Suppressor macrophage (primary cell): Measurements from ENCODE around the gene SPARC.
"Not testable (repeated sequence)": the region's sequence is repeated elsewhere in the genome, so short reads cannot be mapped to it uniquely, and the experiment has no call there.

Experiments
- DNase-seq, 4 experiments: peaks; one replicate each; pipeline ENCODE4 v3.0.0-alpha.2; 2020 to 2022

Gene SPARC

DNA sequence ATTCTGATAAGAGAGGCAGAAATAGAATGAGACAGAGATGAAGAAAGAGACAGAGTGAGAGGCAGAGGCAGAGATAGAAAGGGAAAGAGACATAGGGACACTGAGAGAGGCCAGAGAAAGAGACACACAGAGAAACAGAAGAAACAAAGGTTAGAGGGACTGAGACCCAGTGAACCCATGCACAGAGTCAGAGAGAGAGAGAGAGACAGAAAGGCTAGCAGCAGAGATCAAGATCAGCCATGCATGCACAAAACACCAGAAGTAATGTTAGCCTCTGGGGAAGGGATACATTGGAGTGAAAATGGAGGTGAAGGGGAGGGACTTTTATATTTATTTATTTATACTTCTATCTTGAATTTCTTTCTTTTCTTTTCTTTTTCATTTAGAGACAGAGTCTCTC is 14.1 kb upstream of the SPARC start:
- no peak for DNase-seq

DNA sequence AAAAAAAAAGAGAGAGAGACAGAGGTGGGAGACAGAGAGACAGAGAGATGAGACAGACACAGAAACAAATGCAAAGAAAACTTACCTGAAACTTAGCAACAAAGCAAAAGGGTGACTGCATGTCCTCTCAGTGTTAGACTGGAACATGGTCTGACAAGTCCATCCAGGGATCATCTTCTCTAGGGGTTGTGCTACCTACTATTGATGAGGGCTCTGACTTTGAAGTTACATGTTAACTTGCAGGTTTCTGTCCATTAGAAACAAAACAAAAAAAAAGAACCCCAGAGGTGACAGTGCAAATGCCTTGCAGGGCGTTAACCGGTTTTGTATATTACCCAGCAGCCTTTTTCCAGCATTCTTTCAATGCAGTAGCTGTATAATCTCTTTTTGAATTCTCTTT is 13.6 kb upstream of the SPARC start:
- no peak for DNase-seq

DNA sequence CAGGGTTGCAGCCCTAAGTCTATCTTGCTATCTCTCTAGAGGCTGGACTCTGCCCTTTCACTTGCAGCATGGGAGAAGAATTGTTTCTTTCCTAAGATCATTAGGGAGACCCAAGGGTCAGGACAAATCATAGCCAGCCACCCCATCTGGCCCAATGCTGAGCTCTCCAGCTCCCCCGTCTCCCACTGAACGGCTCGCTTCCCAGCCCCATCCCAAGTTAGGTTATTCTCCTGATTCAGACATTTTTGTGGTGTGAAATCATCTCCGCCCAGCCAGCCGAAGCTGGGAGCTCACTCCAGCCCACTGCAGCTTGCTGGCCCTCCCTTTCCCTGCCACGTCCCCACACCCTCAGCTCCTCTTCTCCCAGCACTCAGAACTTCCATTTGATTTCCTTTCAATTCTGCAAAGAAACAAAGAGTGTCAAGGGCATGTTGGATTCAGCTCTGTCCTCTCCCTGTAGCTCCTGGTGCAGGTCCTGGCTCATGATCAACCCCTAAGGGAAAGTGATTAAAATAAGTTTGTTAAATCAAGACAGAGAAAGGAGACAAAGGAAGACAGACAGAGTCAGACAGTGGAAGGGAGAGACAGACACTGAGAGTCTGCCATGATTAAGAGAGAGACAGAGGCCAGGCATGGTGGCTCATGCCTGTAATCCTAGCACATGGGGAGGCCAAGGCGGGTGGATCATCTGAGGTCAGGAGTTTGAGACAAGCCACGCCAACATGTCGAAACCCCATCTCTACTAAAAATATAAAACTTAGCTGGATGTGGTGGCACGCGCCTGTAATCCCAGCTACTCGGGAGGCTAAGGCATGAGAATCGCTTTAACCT is 12.6 kb upstream of the SPARC start:
- DNase-seq, result no peak

DNA sequence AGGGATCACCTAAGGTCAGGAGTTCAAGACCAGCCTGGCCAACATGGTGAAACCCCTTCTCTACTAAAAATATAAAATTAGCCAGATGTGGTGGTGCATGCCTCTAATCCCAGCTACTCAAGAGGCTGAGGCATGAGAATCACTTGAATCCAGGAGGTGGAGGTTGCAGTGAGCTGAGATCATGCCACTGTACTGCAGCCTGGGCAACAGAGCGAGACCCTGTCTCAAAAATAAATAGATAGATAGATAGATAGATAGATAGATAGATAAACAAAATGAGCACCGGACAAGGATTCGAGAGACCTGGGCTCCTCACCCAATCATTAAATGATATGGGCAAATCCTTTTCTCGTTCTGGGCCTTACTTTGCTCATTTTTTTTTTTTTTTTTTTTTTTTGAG is 11.4 kb upstream of the SPARC start:
- DNase-seq, result not testable (repeated sequence)

DNA sequence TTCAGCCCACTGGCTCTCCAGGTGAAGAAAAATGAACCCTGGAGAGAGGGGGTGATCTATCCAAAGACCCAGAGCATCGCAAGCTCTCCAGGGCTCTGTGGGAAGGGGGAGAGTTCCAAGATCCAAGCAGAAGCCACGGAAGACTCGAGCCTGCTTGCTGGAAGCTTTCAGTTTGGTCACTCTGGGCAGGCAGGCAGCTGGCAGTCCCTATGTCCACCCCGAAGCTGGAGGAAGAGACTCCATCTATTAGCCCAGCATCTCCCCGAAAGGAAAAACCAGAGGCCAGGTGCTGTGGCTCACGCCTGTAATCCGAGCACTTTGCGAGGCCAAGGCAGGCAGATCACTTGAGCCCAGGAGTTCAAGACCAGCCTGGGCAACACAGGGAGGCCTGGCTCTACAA is 10.7 kb upstream of the SPARC start:
- no peak for DNase-seq

DNA sequence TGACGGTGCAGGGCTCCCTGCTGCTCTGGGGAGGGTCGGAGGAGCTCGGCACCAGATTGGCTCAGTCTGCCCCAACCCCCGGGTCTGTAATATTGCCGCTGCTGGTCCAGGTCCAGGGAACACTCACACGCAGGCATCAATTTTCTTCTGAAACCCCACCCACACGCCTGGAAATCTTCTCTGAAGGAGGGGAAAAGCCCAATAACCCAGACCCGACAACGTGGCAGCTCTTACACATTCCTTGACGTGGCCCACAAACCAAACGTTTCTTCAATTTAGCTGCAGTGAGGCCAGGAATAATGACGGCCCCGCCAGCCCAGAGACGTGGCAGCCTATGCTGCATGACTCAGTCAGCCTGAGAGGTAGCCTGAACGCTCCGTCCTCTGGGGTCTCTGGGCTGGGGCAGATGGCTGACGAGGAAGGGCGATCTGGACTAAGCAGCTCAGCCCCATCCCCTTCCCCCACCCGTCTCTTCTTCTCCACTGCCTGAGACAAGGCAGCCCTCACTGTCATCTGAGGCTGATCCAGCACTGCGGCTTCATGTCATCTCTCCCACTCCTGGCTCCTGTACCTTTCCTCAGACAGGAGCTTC is 9.9 kb upstream of the SPARC start:
- DNase-seq, result no peak

DNA sequence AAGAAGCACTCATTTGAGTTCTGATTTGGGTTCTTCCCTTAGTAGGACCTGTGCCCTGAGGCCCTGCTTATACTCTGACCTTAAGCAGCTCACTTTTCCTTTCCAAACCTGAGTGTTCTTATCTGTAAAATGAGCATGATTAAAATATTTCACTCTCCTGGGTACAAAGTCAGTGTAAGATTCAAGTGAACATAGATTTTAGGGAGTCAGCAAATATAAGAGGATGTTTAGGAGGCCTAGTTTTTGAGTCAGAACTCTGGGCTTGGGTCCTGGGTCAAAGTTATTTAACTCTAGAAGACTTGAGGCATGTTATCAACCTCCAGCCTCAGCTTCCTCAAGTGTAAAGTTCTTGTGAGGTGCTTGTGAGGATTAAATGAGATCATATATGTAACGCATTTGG is 8.7 kb upstream of the SPARC start:
- no peak for DNase-seq

DNA sequence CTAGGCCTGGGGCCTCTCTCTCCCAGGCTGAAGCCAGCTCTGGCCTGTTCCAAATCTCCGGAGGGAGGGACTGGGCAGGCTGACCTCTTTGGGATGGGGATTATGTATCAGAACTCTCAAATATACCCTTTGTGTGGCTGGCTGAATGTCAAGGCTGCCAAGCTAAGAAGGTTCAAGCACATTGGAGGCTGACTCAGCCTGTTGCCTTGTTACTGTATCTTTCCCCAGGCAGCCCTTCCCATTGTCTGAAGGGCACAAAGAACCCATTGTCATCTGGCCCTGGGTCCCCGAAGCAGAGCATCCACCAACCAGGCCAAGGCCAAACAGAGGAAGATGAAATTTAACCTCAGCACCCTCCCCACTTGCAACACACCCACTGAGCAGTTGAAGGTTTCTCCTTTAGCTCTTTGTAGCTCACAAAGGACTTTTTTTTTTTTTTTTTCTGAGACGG is 7.3 kb upstream of the SPARC start:
- DNase-seq, result no peak

DNA sequence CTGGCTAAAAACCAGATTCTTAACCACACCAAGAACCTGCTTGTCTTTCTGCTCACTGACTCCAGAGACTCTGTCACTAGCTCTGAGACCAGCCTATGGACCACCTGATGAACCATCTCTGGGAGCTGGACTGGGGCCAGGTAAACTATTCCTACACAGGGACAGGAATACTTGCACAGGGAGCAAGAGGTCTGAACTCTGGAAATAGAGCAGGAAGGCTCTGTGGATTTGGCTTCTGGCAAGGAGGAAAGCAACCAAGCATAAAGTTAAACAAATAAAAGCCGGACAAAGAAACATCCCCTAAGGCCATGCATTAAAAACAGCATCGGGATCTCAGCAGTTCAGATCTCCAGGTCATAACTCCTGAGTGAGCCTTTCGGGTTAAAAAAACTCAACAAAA is 5.6 kb upstream of the SPARC start:
- DNase-seq, result no peak

DNA sequence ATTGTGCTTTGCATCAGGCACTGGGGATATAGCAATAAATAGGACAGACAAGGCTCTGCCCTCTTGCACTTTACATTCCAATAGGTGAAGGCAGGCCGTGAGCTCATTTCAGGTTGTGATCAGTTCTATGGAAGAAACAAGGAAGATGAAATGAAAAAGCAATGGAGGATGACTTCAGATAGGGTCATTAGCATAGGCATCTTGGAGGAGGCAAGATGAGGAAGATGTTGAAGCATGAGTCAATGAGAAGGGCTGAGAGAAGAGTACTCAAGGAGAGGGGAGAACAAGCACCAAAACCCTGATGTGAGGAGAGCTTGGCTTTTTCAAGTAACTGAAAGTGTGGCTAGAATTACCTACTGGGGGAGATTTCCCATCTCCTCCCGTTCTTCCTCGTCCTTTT is 5.0 kb upstream of the SPARC start:
- DNase-seq, result peak in 1 of 4 experiments; percentile 31

DNA sequence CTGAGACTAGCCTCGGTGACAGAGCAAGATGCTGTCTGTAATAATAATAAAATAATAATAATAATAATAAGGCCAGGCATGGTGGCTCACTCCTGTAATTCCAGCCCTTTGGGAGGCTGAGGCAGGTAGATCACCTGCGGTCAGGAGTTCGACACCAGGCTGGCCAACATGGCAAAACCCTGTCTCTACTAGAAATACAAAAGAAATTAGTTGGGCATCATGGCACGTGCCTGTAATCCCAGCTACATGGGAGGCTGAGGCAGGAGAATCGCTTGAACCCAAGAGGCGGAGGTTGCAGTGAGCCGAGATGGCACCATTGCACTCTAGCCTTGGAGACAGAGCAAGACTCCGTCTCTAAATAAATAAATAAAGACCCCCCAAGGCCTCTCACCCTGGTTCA is 2.9 kb upstream of the SPARC start:
- DNase-seq, result not testable (repeated sequence)

DNA sequence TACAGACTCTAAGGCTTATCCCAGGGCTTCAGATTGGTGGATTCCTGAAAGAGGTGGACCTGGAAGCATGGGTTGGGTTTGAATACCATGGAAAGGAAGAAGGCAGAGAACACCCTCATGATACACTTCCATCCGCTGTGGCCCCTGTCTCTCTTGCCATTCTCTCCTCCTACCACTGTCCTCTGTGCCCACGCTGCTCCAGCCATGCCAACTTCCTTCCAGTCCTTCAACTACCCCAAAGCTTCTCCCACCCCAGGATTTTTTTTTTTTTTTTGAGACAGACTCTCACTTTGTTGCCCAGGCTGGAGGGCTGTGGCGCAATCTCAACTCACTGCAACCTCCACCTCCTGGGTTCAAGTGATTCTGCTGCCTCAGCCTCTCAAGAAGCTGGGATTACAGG is 1.7 kb upstream of the SPARC start:
- DNase-seq, result peak in 2 of 4 experiments; percentile 55 to 57

DNA sequence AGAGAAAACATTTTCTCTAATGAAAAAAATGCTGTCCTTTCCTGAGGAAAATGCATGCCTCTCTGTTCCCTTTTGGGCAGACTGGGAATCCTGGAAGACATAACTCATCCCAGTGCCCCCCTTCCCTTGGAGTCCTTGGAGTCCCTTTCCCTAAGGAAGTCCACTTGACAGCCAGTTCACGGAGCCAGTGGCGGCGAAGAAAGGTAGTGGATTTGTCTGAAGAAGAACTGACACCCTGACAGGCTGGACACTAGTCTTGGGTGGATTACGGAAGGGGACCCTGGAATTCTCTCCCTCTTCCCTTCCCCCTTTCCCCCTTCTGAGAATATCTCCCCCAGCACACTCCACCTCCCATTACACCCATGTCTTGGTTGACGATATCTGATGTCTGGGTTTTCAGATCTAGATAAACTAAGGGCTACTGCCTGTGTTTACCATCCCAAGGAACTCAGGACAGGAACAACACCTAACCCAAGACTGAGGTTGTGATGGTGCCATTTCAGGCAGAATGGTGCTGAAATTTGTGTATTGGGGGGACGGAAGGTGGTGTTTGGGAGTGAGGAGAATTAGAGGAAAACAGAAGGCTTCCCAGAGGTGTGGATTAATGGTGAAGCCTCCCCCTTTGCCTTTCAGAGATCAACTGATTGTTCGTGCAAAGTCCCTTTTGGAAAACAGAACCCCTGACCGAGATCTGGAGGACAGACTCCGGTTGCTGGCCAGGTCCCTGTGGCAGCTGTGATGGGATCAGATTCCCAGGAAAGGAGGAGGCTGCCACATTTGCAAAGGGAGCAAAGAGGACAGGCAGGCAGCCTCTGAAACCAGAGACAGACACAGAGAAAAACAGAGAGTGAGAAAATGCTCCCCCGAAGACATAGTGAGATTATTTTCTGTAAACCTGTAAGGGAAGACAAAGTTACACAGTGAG is 704 bp downstream of the SPARC start:
- DNase-seq, result no peak

DNA sequence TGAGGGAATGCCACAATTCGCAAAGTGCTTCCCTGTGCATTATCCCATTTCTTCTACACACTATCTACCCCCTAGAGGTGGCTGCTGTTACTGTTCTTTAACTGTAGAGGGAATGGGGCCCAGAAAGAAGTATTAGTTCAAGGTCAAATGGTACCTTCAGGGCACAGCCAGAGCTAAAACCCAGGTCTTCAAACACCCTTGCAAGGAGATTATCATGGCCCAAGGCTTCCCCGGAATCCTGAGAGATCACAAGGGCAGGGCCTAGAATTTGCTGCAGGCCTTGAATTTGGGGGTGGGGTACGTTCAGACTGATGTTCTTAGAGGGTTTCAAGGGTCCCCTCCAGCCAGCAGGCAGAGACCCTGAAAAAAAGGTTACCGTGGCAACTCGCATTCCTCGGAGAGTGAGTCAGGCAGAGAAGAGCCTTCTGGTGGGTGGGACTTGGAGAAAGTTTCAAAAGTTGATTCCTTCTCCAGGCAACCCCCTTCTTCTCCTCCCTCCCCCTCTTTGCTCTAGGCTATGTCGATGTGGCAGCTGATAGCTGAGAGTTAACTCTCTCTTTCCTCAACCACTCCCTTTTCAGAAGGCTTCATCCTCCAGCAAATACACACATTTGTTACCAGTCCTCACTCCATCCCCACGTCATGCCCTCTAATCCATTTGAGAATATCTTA is 1.9 kb downstream of the SPARC start:
- DNase-seq, result peak in 1 of 4 experiments; percentile 52

DNA sequence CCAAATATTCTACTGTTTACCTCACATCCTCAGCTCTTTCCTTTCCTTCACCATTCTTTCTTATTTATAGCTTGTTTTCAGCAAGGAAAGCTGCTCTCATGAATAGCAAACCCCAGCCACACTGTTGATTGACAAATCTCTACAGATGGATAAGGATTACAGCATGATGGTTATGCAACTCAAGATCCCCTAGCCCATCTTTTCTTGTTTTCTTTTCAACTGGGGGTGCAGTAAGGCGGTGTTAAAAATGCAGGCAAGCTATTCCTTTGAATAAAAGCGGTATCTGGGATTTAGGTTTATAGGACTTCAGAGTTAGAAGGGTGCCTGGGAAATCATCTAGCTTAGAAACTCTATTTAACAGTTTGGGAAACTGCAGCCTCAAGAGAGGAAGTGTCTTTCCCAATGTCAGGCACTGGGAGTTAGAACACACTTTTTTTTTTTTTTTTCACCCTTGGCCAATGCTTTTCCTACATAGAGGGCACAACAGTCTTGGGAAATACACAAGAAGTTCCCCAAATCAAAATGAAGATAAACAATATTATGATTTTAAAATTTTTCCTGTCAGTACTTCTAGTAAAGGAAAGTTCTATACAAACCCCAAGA is 2.6 kb downstream of the SPARC start:
- peak; percentile 40 to 80 (median 72) for DNase-seq

DNA sequence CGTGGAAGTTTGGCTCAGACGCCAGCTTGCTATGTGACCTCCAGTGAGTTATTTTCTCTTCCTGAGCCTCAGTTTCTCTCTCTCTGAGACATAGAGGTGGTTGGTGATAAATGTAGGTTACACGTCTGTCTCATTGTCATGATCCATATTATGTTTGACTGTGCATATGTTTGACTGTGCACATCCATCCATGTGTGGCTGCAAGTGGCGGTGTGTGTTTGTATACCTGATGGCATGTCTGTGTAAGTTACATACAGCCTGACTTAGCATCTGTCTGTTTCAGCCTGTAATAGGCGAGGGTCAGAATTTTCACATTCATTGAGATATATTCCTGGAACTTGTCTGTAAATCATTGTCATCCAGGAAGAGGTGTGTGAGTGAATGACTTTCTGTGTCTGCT is 3.3 kb downstream of the SPARC start:
- no peak for DNase-seq

DNA sequence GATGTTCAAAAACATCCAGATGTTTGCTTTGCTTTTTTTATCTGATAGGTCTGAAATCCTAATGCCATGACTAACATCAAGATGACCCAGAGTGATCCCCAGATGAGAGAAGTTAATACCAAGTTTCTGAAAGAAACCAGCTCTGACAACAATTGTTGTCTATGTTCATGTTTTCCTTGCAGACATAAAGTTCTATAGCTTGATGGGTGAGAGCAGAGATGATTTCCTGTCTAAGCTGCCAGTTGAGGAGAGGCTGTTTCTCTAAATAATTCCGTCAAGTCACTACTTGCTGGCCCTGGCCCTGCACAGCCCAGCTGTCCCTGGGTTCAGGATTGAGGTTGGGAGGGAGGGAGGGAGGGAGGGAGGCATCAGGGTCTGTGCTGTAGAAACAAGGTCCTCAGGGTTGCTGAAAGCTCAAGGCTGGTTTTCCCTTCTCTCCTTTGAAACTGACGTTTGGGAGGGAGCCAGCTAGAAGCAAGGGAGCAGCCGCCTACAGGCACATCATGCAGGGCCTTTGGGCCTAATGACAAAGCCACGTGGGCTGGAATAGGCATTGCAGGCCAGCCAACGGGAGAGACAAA is 3.9 kb downstream of the SPARC start:
- peak; percentile 46 to 72 (median 67) for DNase-seq

DNA sequence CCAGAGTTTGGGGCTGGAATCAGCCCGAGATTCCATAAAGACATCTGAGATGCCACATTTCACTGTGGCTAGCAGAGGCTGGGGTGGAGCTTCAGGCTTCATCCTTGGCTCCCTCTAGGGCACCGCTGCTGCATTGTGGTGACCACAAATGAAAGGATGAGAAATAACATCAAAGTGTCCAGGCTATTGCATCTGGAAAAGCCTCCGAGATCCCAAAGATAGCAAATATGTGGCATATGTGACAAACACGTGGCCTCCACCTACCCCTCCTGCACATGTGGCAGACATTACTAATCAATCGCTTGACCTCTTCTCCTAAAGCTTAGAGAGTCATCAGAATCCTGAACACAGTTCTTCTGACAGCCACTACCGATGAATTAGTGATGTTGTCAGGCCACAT is 4.5 kb downstream of the SPARC start:
- DNase-seq, result no peak

DNA sequence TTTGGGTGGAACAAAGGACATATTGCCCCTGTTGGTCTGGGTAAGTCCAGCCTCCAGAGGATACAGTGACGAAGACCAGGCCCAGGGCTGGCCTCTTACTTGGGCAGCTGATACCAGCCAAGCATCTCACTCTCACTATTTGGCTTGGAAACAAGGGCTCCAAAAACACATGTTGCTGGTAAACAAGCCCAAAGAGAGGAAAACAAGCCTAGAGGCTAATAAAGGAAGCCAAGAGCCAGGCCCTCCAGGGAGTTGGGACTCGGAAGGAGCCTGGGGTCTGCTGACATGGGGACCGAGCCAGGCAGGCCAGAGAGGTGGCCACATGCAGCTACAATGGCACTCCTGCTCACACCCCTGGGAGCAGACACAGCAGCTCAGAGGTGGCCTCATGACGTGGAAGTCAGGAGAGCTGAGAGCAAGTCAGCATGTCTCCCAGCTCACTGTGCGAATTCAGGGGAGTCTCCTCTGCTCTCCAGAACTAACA is 5.7 kb downstream of the SPARC start:
- no peak for DNase-seq

DNA sequence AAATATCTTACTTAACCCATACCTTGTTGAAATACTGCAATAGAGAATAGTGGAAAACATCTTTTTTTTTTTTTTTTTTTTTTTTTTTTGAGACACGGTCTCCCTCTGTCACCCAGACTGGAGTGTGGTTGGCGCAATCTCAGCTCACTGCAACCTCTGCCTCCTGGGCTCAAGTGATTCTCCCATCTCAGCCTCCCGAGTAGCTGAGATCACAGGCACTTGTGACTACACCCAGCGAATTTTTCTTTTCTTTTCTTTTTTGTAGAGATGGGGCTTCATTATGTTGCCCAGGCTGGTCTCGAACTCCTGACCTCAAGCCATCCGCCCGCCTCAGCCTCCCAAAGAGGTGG is 6.6 kb downstream of the SPARC start:
- DNase-seq, result not testable (repeated sequence)

DNA sequence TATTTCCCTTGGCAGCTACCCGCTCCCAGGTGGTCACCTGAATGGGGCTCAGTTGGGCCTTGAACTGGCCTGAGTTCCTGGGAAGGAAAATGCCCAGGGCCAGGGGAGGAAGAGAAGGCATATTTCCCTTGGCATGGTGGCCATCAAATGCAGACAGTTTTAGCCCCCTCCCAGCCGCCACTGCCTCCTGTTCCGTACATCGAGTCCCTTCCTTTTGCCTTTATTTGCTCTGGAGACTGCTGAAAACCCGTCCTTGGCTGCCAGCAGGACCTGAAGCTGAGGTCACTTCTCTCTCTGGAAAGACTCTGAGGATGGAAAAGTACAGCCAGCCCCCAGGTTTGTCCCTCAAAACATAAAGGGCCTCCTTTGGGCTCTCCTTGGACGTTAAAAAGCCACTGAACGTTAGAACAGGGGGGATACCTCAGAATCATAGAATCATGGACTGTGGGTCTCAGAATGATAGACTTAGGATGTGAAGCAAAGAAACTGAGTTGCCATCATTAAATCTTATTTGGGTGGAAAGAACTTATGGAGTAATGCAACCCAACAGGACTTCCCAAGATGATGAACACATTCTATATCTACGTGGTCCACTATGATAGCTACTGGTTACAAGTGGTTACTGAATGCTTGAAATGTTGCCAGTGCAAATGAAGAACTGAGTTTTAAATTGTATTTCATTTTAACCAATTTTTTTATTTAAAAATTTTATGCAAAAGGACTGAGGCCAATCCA is 7.1 kb downstream of the SPARC start:
- no peak for DNase-seq
